Caco-2 (cell line): ENCODE measurements around the gene HDAC9. TPM values are rescaled to one million over a fixed set of nuclear protein-coding genes. Genes with fewer than 3 reads are reported as not detected.

ENCODE experiments used
- BruUV-seq: library from RNA; stranded (reverse); fragments of 400-500 nt; replicated peaks from 2 replicates; lab custom pipeline; 2021; lab: Mats Ljungman, UMichigan
- CTCF ChIA-PET: fragments of 300-600 bp; sonication (Branson Sonifier 250); formaldehyde crosslinking; loops from one replicate; lab custom pipeline; 2022; ENCODE audit warnings: antibody characterized with exemption; lab: Charles Lee
- POLR2A ChIA-PET: fragments of 300-600 bp; sonication (Branson Sonifier 250); formaldehyde crosslinking; loops from one replicate; lab custom pipeline; 2022; ENCODE audit warnings: antibody characterized with exemption; lab: Charles Lee
- DNase-seq, 2 experiments: peaks; one replicate each; pipeline versions ENCODE4 v3.0.0 to v3.0.0-alpha.2; 2020 to 2022
- H3K27me3 ChIP-seq: replicated peaks from 2 replicates; pipeline ENCODE4 v1.6.0; 2011; ENCODE audit warnings: low read length; ENCODE audit not compliant: control insufficient read depth, insufficient read depth
- H3K36me3 ChIP-seq: 2 replicates; pipeline ENCODE4 v1.5.1; 2011; ENCODE audit warnings: low read length; ENCODE audit not compliant: control insufficient read depth, insufficient read depth
- H3K4me1 ChIP-seq: fragments of 250-450 bp; sonication (Bioruptor Pico); 2 replicates; pipeline ENCODE4 v1.5.1; 2020; ENCODE audit warnings: mild to moderate bottlenecking
- H3K4me3 ChIP-seq: 2 replicates; pipeline ENCODE4 v1.5.1; 2011; ENCODE audit warnings: low read depth, mild to moderate bottlenecking, control low read depth, low read length
- H3K9me3 ChIP-seq: fragments of 250-450 bp; sonication (Bioruptor Pico); 2 replicates; pipeline ENCODE4 v1.5.1; 2020; ENCODE audit warnings: mild to moderate bottlenecking, moderate library complexity
- H3K27ac Mint-ChIP-seq: one replicate; pipeline ENCODE4 v1.8.0; 2022; ENCODE audit warnings: mixed read lengths; ENCODE audit not compliant: unreplicated experiment
- H3K27me3 Mint-ChIP-seq: one replicate; pipeline ENCODE4 v1.8.0; 2022; ENCODE audit warnings: mixed read lengths; ENCODE audit not compliant: insufficient read depth, unreplicated experiment
- H3K36me3 Mint-ChIP-seq: one replicate; pipeline ENCODE4 v1.8.0; 2022; ENCODE audit warnings: mild to moderate bottlenecking, mixed read lengths; ENCODE audit not compliant: insufficient read depth, unreplicated experiment
- H3K4me1 Mint-ChIP-seq: one replicate; pipeline ENCODE4 v1.8.0; 2022; ENCODE audit warnings: low read depth, mixed read lengths; ENCODE audit not compliant: unreplicated experiment
- H3K4me3 Mint-ChIP-seq: one replicate; pipeline ENCODE4 v1.8.0; 2022; ENCODE audit warnings: mild to moderate bottlenecking, moderate library complexity, mixed read lengths; ENCODE audit not compliant: unreplicated experiment
- H3K9me3 Mint-ChIP-seq: one replicate; pipeline ENCODE4 v1.8.0; 2022; ENCODE audit warnings: mixed read lengths; ENCODE audit not compliant: unreplicated experiment
- intact Hi-C: fragments of 100-400 bp; cut with micrococcal nuclease; formaldehyde crosslinking; loops from one replicate; pipeline ENCODE4 v1.10.0; 2022; ENCODE audit not compliant: unreplicated experiment
- total RNA-seq: library from RNA; stranded (reverse); gene quantifications from 2 replicates; pipeline ENCODE4 v1.2.3, GENCODE V29; 2022
- TF ChIP-seq, protein P1 (sequence below), 2 experiments: fragments of 200-600 bp in 1 of 2; IDR thresholded peaks; 1 replicate in 1 of 2; 2 replicates in 1 of 2; pipeline versions ENCODE4 v1.5.1 to v1.8.0; 2011 to 2022; ENCODE audit warnings: antibody characterized with exemption in 1 of 2, control low read depth in 1 of 2, inconsistent platforms in 1 of 2, low read depth in 1 of 2, low read length in 1 of 2, mild to moderate bottlenecking in 1 of 2, moderate library complexity in 1 of 2; ENCODE audit not compliant: insufficient read depth in 1 of 2, severe bottlenecking in 1 of 2, unreplicated experiment in 1 of 2

Gene HDAC9
- total RNA-seq, 1 experiment from 2014 or later = 0.27 TPM

DNA sequence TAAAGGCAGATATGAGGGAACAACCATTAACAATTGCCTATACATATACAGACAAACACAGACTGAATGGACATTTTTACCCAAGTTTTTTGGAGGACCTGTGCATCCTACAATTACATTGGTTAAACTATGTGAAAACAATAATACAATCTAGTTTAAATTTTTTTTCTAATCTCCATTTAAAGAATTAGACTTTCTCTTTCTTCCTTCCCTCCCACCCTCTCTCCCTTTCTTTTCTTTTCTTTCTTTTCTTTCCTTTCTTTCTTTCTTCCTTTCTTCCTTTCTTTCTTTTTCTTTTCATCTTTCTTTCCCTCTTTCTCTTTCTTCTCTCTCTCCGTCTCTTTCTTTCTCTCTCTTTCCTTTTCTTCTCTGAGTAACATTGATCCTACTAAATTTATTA is 183.7 kb downstream of the HDAC9 start:
- no peaks in the 10 kb centered on the region for H3K4me1 ChIP-seq
- H3K9me3 Mint-ChIP-seq = no peaks in the 10 kb centered on the region
- no peaks in the 10 kb centered on the region for H3K9me3 ChIP-seq
- no peak for DNase-seq
- H3K4me1 Mint-ChIP-seq = no peaks in the 10 kb centered on the region
- no peaks in the 10 kb centered on the region for H3K27me3 ChIP-seq
- intact Hi-C loops = no loop called here
- H3K4me3 Mint-ChIP-seq = no peak overlapping the region
- ChIA-PET POLR2A (no interaction called here), CTCF (no interaction called here)
- H3K27ac Mint-ChIP-seq = no peak overlapping the region
- no peaks in the 10 kb centered on the region for H3K27me3 Mint-ChIP-seq
- no TSS peak for BruUV-seq
- no peaks in the 10 kb centered on the region for H3K36me3 ChIP-seq
- TF ChIP-seq, protein P1, sequence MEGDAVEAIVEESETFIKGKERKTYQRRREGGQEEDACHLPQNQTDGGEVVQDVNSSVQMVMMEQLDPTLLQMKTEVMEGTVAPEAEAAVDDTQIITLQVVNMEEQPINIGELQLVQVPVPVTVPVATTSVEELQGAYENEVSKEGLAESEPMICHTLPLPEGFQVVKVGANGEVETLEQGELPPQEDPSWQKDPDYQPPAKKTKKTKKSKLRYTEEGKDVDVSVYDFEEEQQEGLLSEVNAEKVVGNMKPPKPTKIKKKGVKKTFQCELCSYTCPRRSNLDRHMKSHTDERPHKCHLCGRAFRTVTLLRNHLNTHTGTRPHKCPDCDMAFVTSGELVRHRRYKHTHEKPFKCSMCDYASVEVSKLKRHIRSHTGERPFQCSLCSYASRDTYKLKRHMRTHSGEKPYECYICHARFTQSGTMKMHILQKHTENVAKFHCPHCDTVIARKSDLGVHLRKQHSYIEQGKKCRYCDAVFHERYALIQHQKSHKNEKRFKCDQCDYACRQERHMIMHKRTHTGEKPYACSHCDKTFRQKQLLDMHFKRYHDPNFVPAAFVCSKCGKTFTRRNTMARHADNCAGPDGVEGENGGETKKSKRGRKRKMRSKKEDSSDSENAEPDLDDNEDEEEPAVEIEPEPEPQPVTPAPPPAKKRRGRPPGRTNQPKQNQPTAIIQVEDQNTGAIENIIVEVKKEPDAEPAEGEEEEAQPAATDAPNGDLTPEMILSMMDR (IDR thresholded peaks at IDR 0.05; ENCODE audit: insufficient read depth in 1 of 2, low read depth in 1 of 2, low read length in 1 of 2, severe bottlenecking in 1 of 2, unreplicated experiment in 1 of 2) = no peak
- no peak overlapping the region for H3K4me3 ChIP-seq
- no peaks in the 10 kb centered on the region for H3K36me3 Mint-ChIP-seq

DNA sequence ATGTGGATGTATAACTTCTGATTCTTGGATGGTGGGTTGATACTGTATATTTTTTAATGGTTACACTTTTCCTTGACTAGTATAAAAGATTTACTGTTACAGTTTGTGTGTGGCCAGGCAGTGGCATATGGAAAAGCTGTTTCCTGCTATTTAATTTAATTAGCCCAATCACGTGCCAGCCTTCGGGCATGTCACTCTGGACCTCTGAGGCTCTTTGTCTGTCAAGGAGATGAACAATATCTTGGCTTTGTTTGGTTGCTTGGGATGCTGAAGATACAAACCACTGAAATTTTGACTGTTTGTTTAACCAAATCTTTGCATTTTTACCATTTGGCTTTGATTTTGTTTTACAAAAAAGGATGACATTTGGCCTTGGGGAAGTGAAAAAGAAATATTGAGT is 185.0 kb downstream of the HDAC9 start:
- POLR2A ChIA-PET = no interaction called here

DNA sequence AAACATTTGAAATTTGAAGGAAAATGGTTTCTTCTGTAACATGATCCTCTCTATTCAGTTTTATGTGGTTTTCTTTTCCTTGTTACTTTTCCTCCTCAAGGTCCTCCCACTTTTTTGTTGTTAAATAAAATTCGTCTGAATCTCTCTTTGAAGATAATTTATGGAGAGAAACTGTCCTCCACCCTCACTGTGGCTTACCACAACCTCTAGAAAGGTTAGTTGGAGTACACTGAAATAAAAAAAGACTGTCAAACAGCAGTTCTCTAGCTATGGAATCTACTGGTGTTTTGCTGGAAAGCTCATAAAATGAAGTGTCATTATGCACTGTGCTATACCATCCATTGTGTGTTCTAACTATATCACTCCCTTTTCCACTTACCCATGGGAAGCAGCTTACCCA is 189.4 kb downstream of the HDAC9 start:
- intact Hi-C loops = no loop called here
- no TSS peak for BruUV-seq
- Mint-ChIP-seq H3K27me3 (no peaks in the 10 kb centered on the region), H3K4me1 (no peaks in the 10 kb centered on the region), H3K9me3 (no peaks in the 10 kb centered on the region), H3K27ac (no peak overlapping the region), H3K4me3 (no peak overlapping the region), H3K36me3 (no peaks in the 10 kb centered on the region)
- TF ChIP-seq, protein P1 (IDR thresholded peaks at IDR 0.05; ENCODE audit: insufficient read depth in 1 of 2, low read depth in 1 of 2, low read length in 1 of 2, severe bottlenecking in 1 of 2, unreplicated experiment in 1 of 2) = no peak
- no peaks in the 10 kb centered on the region for H3K4me1 ChIP-seq
- CTCF ChIA-PET = no interaction called here
- H3K4me3 ChIP-seq = no peak overlapping the region
- no peaks in the 10 kb centered on the region for H3K27me3 ChIP-seq
- no peak for DNase-seq
- POLR2A ChIA-PET = no interaction called here
- H3K9me3 ChIP-seq = no peaks in the 10 kb centered on the region
- H3K36me3 ChIP-seq = no peaks in the 10 kb centered on the region

More for the DNA sequence above, 185.0 kb downstream of the HDAC9 start:
- no peaks in the 10 kb centered on the region for H3K9me3 ChIP-seq
- no peaks in the 10 kb centered on the region for H3K4me1 ChIP-seq
- no peaks in the 10 kb centered on the region for H3K27me3 ChIP-seq
- no peak for DNase-seq
- no peaks in the 10 kb centered on the region for H3K9me3 Mint-ChIP-seq
- H3K4me3 ChIP-seq = no peak overlapping the region
- intact Hi-C loops = no loop called here
- no peaks in the 10 kb centered on the region for H3K4me1 Mint-ChIP-seq
- no peaks in the 10 kb centered on the region for H3K36me3 Mint-ChIP-seq
- H3K27ac Mint-ChIP-seq = no peak overlapping the region
- TF ChIP-seq, protein P1 (IDR thresholded peaks at IDR 0.05; ENCODE audit: insufficient read depth in 1 of 2, low read depth in 1 of 2, low read length in 1 of 2, severe bottlenecking in 1 of 2, unreplicated experiment in 1 of 2) = no peak
- CTCF ChIA-PET = no interaction called here
- no TSS peak for BruUV-seq
- no peaks in the 10 kb centered on the region for H3K36me3 ChIP-seq
- no peaks in the 10 kb centered on the region for H3K27me3 Mint-ChIP-seq
- H3K4me3 Mint-ChIP-seq = no peak overlapping the region
